GM12878 (cell line): ENCODE measurements around the gene CORO2B. TPM values are rescaled to one million over a fixed set of nuclear protein-coding genes. Genes with fewer than 3 reads are reported as not detected.

ENCODE experiments used
- CTCF ChIP-seq, 3 experiments: IDR thresholded peaks in 2 of 3; conservative IDR thresholded peaks in 1 of 3; 2 replicates each; pipeline ENCODE4 v1.5.1; 2011; ENCODE audit warnings: low read depth in 3 of 3, low read length in 3 of 3, mild to moderate bottlenecking in 3 of 3, control low read depth in 2 of 3, moderate library complexity in 2 of 3, inconsistent platforms in 1 of 3, mixed read lengths in 1 of 3; ENCODE audit not compliant: control insufficient read depth in 2 of 3, insufficient read depth in 1 of 3; ENCODE audit errors: extremely low read depth in 1 of 3
- IKZF1 ChIP-seq: fragments of 450-650 bp; conservative IDR thresholded peaks from 2 replicates; pipeline ENCODE4 v1.6.1; 2017; ENCODE audit warnings: antibody characterized with exemption, mild to moderate bottlenecking
- RAD21 ChIP-seq: IDR thresholded peaks from 2 replicates; pipeline ENCODE4 v1.6.1; 2011; ENCODE audit warnings: mild to moderate bottlenecking, low read depth, low read length, moderate library complexity; ENCODE audit not compliant: insufficient read depth
- SMC3 ChIP-seq: IDR thresholded peaks from 2 replicates; pipeline ENCODE4 v1.6.1; 2011; ENCODE audit warnings: low read length, improper control_type of control experiment, borderline replicate concordance
- polyA plus RNA-seq, 11 experiments: library from polyadenylated mRNA; depleted of rRNA in 4 of 11; unstranded in 6 of 11; stranded (reverse) in 5 of 11; fragments of >200 nt; fragmentation: Nextera tagmentation in 4 of 11; fragmentation: Illumina TruSeq in 1 of 11; extraction: Ambion mirVana in 4 of 11; extraction: Trizol in 1 of 11; gene quantifications; 1 replicate in 1 of 11; 2 replicates in 10 of 11; pipeline versions ENCODE4 v1.2.1 to v1.2.3, GENCODE V29; 2011 to 2016; ENCODE audit warnings: inconsistent platforms in 2 of 11, missing spikeins in 2 of 11, low read depth in 1 of 11
- total RNA-seq, 4 experiments: library from RNA; depleted of rRNA in 3 of 4; stranded (reverse); fragments of >200 nt in 3 of 4; fragmentation: Illumina TruSeq in 1 of 4; extraction: Trizol in 1 of 4; gene quantifications; 2 replicates each; pipeline versions ENCODE4 v1.2.1 to v1.2.3, GENCODE V29; 2013 to 2021
- TF ChIP-seq, protein P1 (sequence below): fragments of 450-650 bp; formaldehyde crosslinking; IDR thresholded peaks from 2 replicates; pipeline ENCODE4 v1.4.0; 2020; ENCODE audit warnings: mild to moderate bottlenecking, moderate library complexity
- TF ChIP-seq, protein P2 (sequence below): IDR thresholded peaks from 2 replicates; pipeline ENCODE4 v1.6.1; 2012; ENCODE audit warnings: improper control_type of control experiment, low read depth, low read length; ENCODE audit not compliant: insufficient replicate concordance

Gene CORO2B
- total and polyA plus RNA-seq, 10 of the 15 experiments (the other 5 are each of a cell fraction or from before 2014, with no cell fraction given) = 0.05 to 0.73 (median 0.13) TPM; not detected in 4

DNA sequence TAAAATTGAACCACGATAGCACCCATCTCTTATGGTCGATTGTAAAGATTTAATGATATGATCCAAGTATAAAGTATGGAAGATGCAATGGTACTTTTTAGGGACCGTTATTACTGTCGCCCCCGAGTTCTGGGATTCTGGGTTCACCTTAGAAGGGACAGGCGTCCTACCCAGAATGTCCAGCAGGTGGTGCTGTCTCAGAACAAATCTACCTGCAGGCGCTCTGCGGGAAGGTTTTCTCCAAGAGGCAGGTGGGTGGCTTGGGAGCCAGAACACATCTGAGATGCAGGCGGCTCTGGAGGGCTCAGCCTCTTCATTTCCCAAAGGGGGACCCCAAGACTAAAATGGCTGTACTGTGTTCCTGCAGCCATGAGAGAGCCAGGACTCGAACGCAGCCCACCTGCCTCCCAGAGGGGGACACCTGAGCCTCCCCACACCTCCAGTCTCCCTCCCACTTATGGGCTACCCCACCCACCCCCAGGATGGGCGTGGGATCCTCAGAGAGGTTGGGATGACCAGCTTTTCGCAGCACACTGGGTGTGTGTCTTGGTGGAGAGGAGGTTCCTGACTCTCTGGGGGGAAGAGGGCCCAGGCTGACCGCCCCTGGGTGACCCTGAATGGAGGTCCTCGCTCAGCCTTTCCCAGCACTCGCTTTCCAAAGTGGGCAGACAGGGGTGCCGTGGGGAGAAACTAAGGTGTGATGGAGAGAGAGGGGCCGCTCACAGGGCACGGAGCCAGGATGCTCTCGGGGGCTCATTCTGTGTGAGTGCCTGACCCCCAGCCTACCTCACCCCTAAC, 28.1 kb upstream of the CORO2B start (continued):
- TF ChIP-seq, protein P1, sequence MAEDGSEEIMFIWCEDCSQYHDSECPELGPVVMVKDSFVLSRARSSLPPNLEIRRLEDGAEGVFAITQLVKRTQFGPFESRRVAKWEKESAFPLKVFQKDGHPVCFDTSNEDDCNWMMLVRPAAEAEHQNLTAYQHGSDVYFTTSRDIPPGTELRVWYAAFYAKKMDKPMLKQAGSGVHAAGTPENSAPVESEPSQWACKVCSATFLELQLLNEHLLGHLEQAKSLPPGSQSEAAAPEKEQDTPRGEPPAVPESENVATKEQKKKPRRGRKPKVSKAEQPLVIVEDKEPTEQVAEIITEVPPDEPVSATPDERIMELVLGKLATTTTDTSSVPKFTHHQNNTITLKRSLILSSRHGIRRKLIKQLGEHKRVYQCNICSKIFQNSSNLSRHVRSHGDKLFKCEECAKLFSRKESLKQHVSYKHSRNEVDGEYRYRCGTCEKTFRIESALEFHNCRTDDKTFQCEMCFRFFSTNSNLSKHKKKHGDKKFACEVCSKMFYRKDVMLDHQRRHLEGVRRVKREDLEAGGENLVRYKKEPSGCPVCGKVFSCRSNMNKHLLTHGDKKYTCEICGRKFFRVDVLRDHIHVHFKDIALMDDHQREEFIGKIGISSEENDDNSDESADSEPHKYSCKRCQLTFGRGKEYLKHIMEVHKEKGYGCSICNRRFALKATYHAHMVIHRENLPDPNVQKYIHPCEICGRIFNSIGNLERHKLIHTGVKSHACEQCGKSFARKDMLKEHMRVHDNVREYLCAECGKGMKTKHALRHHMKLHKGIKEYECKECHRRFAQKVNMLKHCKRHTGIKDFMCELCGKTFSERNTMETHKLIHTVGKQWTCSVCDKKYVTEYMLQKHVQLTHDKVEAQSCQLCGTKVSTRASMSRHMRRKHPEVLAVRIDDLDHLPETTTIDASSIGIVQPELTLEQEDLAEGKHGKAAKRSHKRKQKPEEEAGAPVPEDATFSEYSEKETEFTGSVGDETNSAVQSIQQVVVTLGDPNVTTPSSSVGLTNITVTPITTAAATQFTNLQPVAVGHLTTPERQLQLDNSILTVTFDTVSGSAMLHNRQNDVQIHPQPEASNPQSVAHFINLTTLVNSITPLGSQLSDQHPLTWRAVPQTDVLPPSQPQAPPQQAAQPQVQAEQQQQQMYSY (CRISPR knock-in tag) = no peak
- TF ChIP-seq SMC3 (peak; percentile 60; the same call in 1 of the 2 replicates), IKZF1 (no peak), CTCF (IDR thresholded peaks at IDR 0.05 in 2 of 3, conservative IDR thresholded peaks at IDR 0.05 in 1 of 3; ENCODE audit: control insufficient read depth in 2 of 3, extremely low read depth in 1 of 3, insufficient read depth in 1 of 3, low read depth in 3 of 3, low read length in 3 of 3) (peak; percentile 83 to 88 (median 88)), RAD21 (peak; percentile 68)
- TF ChIP-seq, protein P2, sequence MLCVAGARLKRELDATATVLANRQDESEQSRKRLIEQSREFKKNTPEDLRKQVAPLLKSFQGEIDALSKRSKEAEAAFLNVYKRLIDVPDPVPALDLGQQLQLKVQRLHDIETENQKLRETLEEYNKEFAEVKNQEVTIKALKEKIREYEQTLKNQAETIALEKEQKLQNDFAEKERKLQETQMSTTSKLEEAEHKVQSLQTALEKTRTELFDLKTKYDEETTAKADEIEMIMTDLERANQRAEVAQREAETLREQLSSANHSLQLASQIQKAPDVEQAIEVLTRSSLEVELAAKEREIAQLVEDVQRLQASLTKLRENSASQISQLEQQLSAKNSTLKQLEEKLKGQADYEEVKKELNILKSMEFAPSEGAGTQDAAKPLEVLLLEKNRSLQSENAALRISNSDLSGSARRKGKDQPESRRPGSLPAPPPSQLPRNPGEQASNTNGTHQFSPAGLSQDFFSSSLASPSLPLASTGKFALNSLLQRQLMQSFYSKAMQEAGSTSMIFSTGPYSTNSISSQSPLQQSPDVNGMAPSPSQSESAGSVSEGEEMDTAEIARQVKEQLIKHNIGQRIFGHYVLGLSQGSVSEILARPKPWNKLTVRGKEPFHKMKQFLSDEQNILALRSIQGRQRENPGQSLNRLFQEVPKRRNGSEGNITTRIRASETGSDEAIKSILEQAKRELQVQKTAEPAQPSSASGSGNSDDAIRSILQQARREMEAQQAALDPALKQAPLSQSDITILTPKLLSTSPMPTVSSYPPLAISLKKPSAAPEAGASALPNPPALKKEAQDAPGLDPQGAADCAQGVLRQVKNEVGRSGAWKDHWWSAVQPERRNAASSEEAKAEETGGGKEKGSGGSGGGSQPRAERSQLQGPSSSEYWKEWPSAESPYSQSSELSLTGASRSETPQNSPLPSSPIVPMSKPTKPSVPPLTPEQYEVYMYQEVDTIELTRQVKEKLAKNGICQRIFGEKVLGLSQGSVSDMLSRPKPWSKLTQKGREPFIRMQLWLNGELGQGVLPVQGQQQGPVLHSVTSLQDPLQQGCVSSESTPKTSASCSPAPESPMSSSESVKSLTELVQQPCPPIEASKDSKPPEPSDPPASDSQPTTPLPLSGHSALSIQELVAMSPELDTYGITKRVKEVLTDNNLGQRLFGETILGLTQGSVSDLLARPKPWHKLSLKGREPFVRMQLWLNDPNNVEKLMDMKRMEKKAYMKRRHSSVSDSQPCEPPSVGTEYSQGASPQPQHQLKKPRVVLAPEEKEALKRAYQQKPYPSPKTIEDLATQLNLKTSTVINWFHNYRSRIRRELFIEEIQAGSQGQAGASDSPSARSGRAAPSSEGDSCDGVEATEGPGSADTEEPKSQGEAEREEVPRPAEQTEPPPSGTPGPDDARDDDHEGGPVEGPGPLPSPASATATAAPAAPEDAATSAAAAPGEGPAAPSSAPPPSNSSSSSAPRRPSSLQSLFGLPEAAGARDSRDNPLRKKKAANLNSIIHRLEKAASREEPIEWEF = no peak
- TF ChIP-seq, all 136 proteins: peak for 4
